ENCODE data around the gene TSPAN11. TPM values are rescaled to one million over a fixed set of nuclear protein-coding genes. Genes with fewer than 3 reads are reported as not detected.

Gene TSPAN11
- total and polyA plus RNA-seq, 2 of the 8 experiments (the other 6 are each of a cell fraction or from before 2014, with no cell fraction given), result 3.9 to 8.2 TPM

- Histone ChIP-seq H3K4me1 (replicated peaks in 1 of 4; ENCODE audit: control insufficient read depth in 3 of 4, insufficient read depth in 4 of 4, low read length in 3 of 4) (peaks cover 0 to 4% (median 0%) of the 10 kb centered on the region in 4 experiments; a peak in 1 of 7 replicates), H3K79me1 (ENCODE audit: low read depth, low read length) (no peaks in the 10 kb centered on the region), H3K9ac (replicated peaks in 1 of 4; ENCODE audit: extremely low read depth in 1 of 4, low read depth in 3 of 4, low read length in 3 of 4) (no peak overlapping the region), H2BK15ac (ENCODE audit: low read length) (no peak overlapping the region), H3K4me2 (ENCODE audit: insufficient read depth in 1 of 2, low read depth in 2 of 2, low read length in 2 of 2) (no peak overlapping the region), H2AK5ac (ENCODE audit: low read depth, low read length) (no peak overlapping the region), H3K14ac (ENCODE audit: insufficient read length) (no peak overlapping the region), H3K23ac (ENCODE audit: insufficient read length) (no peak overlapping the region), H3K4me3 (ENCODE audit: extremely low read depth in 1 of 4, insufficient read depth in 2 of 4, low read depth in 3 of 4, low read length in 4 of 4) (no peak overlapping the region), H3K18ac (ENCODE audit: extremely low read depth, low read length) (no peak overlapping the region), H4K20me1 (replicated peaks in 1 of 2; ENCODE audit: control insufficient read depth in 1 of 2, insufficient read depth in 2 of 2, low read length in 2 of 2) (no peaks in the 10 kb centered on the region), H2AFZ (ENCODE audit: low read length) (no peak overlapping the region), H4K5ac (ENCODE audit: insufficient read length, low read depth, low read length) (no peak overlapping the region), H4K8ac (ENCODE audit: extremely low read depth, insufficient read depth, low read length) (no peak overlapping the region), H3K27me3 (replicated peaks in 1 of 4; ENCODE audit: control insufficient read depth in 3 of 4, extremely low read depth in 1 of 4, insufficient read depth in 3 of 4, low read length in 3 of 4) (no peaks in the 10 kb centered on the region), H3K79me2 (ENCODE audit: control insufficient read depth in 1 of 2, insufficient read depth in 2 of 2, low read length in 2 of 2) (no peaks in the 10 kb centered on the region), H3K23me2 (ENCODE audit: low read depth, low read length) (no peaks in the 10 kb centered on the region; the same call in 1 of the 2 replicates), H2BK5ac (ENCODE audit: low read depth, low read length) (no peak overlapping the region), H3K56ac (replicated peaks; ENCODE audit: insufficient read length, low read depth, low read length) (no peak overlapping the region), H2BK20ac (ENCODE audit: low read length) (no peak overlapping the region), H2BK120ac (replicated peaks; ENCODE audit: low read depth, low read length) (no peak overlapping the region), H3K27ac (ENCODE audit: low read depth, low read length) (no peak overlapping the region), H3K4ac (replicated peaks; ENCODE audit: insufficient read length, low read depth, low read length) (no peak overlapping the region), H2BK12ac (ENCODE audit: low read depth, low read length) (no peak overlapping the region), H3K36me3 (ENCODE audit: control insufficient read depth in 2 of 4, insufficient read depth in 4 of 4, low read length in 3 of 4) (no peaks in the 10 kb centered on the region), H3K9me3 (ENCODE audit: insufficient read depth in 2 of 2, low read depth in 1 of 2, low read length in 1 of 2) (no peaks in the 10 kb centered on the region), H4K91ac (replicated peaks; ENCODE audit: insufficient read length, low read length) (no peak overlapping the region)
- ChIA-PET CTCF (ENCODE audit: partially characterized antibody) (interaction anchor here (1.0 to 1.8 kb wide), 4 partner anchors 9 to 108 kb away, joined by 3 to 9 read pairs (median 6); no protein-coding TSS in a partner anchor), POLR2A (ENCODE audit: partially characterized antibody) (no interaction called here)
- DNase-seq (ENCODE audit: low read depth in 1 of 2, low spot score in 2 of 2) (no peak), FAIRE-seq (no peak)
- 92% methylated on average over 12 of the region's 16 CpGs; no CpG with 5 or more reads in 1 of the 2 experiments for WGBS, 2 experiments (ENCODE audit: extremely low coverage in 1 of 2, insufficient coverage in 1 of 2, insufficient read length in 1 of 2, insufficient replicate concordance in 2 of 2, low coverage in 1 of 2, low lambda C conversion rate in 2 of 2, missing lambda C conversion rate in 1 of 2)
- no peak for TF ChIP-seq BACH1 (IDR thresholded peaks at IDR 0.05; ENCODE audit: low read length)
- no peak for TF ChIP-seq ATF3 (IDR thresholded peaks at IDR 0.05; ENCODE audit: insufficient read depth, low read depth, low read length)
- no peak for TF ChIP-seq HDAC6 (IDR thresholded peaks at IDR 0.05; ENCODE audit: low read depth, low read length)
- no peak for TF ChIP-seq SIRT6 (IDR thresholded peaks at IDR 0.05; ENCODE audit: low read length)
- no peak for TF ChIP-seq RFX5 (IDR thresholded peaks at IDR 0.05; ENCODE audit: borderline replicate concordance, low read depth, low read length)
- TF ChIP-seq PHF8 (conservative IDR thresholded peaks at IDR 0.05; ENCODE audit: low read depth, low read length), result no peak
- TF ChIP-seq CHD1 (IDR thresholded peaks at IDR 0.05; ENCODE audit: low read depth, low read length), result no peak
- TF ChIP-seq EZH2 (IDR thresholded peaks at IDR 0.05; ENCODE audit: low read depth, low read length, severe bottlenecking), result no peak
- no peak for TF ChIP-seq CHD2 (IDR thresholded peaks at IDR 0.05; ENCODE audit: low read length)
- TF ChIP-seq SAP30 (IDR thresholded peaks at IDR 0.05; ENCODE audit: insufficient read depth, insufficient replicate concordance, low read length), result no peak
- no peak for TF ChIP-seq KDM1A (IDR thresholded peaks at IDR 0.05; ENCODE audit: borderline replicate concordance, low read length)
Measured at GRCh38 chr12:30959110-30959710, 32.7 kb downstream of the TSPAN11 start.

Measured in H1 (cell line).